Measurements from ENCODE around the gene PHETA2.
"Not testable (repeated sequence)": the region's sequence is repeated elsewhere in the genome, so short reads cannot be mapped to it uniquely, and the experiment has no call there.

DNA sequence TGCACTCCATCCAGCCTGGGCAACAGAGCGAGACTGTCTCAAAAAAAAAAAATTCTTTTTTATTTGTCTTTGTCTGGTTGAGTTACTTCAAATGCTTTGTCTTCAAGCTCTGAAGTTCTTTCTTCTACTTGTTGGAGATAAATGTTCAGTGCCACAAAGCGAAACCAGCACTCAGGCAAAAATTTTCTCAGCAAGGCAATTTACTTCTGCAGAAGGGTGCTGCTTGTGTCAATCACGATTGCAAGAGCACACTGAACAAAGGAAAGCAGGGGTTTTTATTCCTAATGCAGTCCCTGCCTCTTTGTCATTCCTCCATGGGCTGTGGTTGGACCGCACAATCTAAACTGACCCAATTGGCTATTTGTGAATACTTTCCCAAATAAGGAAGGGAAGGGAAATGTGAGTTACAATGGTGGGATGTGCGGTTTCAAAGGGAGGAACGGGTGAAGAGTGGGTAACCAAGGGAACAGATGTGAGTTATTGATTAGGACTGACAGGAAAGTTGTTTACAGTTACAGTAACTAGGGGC, 30.3 kb downstream of the PHETA2 start:
- TF ChIP-seq TAF1 (IDR thresholded peaks at IDR 0.05; ENCODE audit: borderline replicate concordance, low read depth, low read length); POLR2A (IDR thresholded peaks at IDR 0.05; ENCODE audit: low read depth, low read length): not testable (repeated sequence)
